Smooth muscle cell of the brain vasculature (primary cell): ENCODE measurements around the gene AKT1.

ENCODE experiments used
- DNase-seq: peaks from one replicate; pipeline ENCODE4 v3.0.0-alpha.2; 2012; ENCODE audit warnings: low read depth, low spot score

The AKT1 gene

GRCh38 chr14:104799244-104800014 lies 3.9 kb upstream of the AKT1 start:
- DNase-seq: no peak

- DNase-seq: no peak
These were observed 3.0 kb upstream of the AKT1 start for GRCh38 chr14:104798300-104799243.

- no peak for DNase-seq
These were observed 1.8 kb upstream of the AKT1 start for GRCh38 chr14:104797115-104798044.

GRCh38 chr14:104796687-104797081 lies 1.1 kb upstream of the AKT1 start:
- no peak for DNase-seq

- DNase-seq: no peak
These were observed 486 bp upstream of the AKT1 start for GRCh38 chr14:104795781-104796686.

- DNase-seq: no peak
These were observed 936 bp downstream of the AKT1 start for GRCh38 chr14:104794631-104794992.

- DNase-seq: no peak
These were observed 1.4 kb downstream of the AKT1 start for GRCh38 chr14:104794099-104794498.

- DNase-seq: no peak
These were observed 1.9 kb downstream of the AKT1 start for GRCh38 chr14:104793703-104793959.

- no peak for DNase-seq
These were observed 2.4 kb downstream of the AKT1 start for GRCh38 chr14:104792945-104793702.

GRCh38 chr14:104792101-104792884 lies 3.3 kb downstream of the AKT1 start:
- no peak for DNase-seq

GRCh38 chr14:104791425-104791824 lies 4.1 kb downstream of the AKT1 start:
- no peak for DNase-seq

- DNase-seq: no peak
These were observed 5.5 kb downstream of the AKT1 start for GRCh38 chr14:104789752-104790743.

- no peak for DNase-seq
These were observed 6.5 kb downstream of the AKT1 start for GRCh38 chr14:104788873-104789663.

- no peak for DNase-seq
These were observed 7.3 kb downstream of the AKT1 start for GRCh38 chr14:104788161-104788818.

- DNase-seq: no peak
These were observed 7.8 kb downstream of the AKT1 start for GRCh38 chr14:104787736-104788135.

GRCh38 chr14:104786726-104787675 lies 8.5 kb downstream of the AKT1 start:
- DNase-seq: no peak
